ENCODE results near the gene CDR2. TPM values are rescaled to one million over a fixed set of nuclear protein-coding genes. Genes with fewer than 3 reads are reported as not detected.
A peak's percentile ranks its signal among the peaks of the same experiment; 100 is the strongest.

The CDR2 gene
- total and polyA plus RNA-seq, 2 of the 13 experiments (the other 11 are each of a cell fraction or from before 2014, with no cell fraction given): 59.0 to 78.9 TPM

- TF ChIP-seq NR3C1 (CRISPR knock-in tag; IDR thresholded peaks at IDR 0.05) (no peak), PLSCR1 (CRISPR knock-in tag; IDR thresholded peaks at IDR 0.05; ENCODE audit: borderline replicate concordance) (no peak), TARDBP (CRISPR knock-in tag; IDR thresholded peaks at IDR 0.05) (peak; percentile 16), PAWR (CRISPR knock-in tag; IDR thresholded peaks at IDR 0.05; ENCODE audit: borderline replicate concordance) (no peak), SAP130 (CRISPR knock-in tag; IDR thresholded peaks at IDR 0.05; ENCODE audit: low read depth) (0 out of 2 replicates have a peak, but pooled peaks have one; percentile 3), ZEB1 (IDR thresholded peaks at IDR 0.05; ENCODE audit: insufficient replicate concordance, low read depth) (no peak), BATF2 (CRISPR knock-in tag; IDR thresholded peaks at IDR 0.05) (no peak), FOXA3 (CRISPR knock-in tag; IDR thresholded peaks at IDR 0.05) (no peak), TMF1 (CRISPR knock-in tag; IDR thresholded peaks at IDR 0.05; ENCODE audit: low read depth) (no peak), ZNF18 (CRISPR knock-in tag; IDR thresholded peaks at IDR 0.05; ENCODE audit: insufficient replicate concordance) (peak; percentile 58), GATAD2A (CRISPR knock-in tag; IDR thresholded peaks at IDR 0.05) (no peak; the same call in 1 of the 2 replicates), DMAP1 (CRISPR knock-in tag; IDR thresholded peaks at IDR 0.05) (no peak), NR2F1 (CRISPR knock-in tag; IDR thresholded peaks at IDR 0.05) (no peak), STAT5B (CRISPR knock-in tag; IDR thresholded peaks at IDR 0.05) (no peak), RBFOX2 (IDR thresholded peaks at IDR 0.05; ENCODE audit: low read depth, low read length) (no peak), IKZF4 (CRISPR knock-in tag; IDR thresholded peaks at IDR 0.05; ENCODE audit: borderline replicate concordance, low read depth, not compliant biosample characterization) (no peak), TAF15 (IDR thresholded peaks at IDR 0.05; ENCODE audit: low read depth, low read length, poor library complexity, severe bottlenecking) (no peak), PAX8 (CRISPR knock-in tag; IDR thresholded peaks at IDR 0.05; ENCODE audit: borderline replicate concordance) (no peak), ATF6 (CRISPR knock-in tag; conservative IDR thresholded peaks at IDR 0.05) (0 out of 2 replicates have a peak, but pooled peaks have one; percentile 21), ZNF678 (CRISPR knock-in tag; IDR thresholded peaks at IDR 0.05) (no peak), CREBL2 (CRISPR knock-in tag; IDR thresholded peaks at IDR 0.05; ENCODE audit: borderline replicate concordance) (0 out of 2 replicates have a peak, but pooled peaks have one; percentile 15), NFKB2 (CRISPR knock-in tag; IDR thresholded peaks at IDR 0.05; ENCODE audit: borderline replicate concordance) (no peak), ZFX (CRISPR knock-in tag; IDR thresholded peaks at IDR 0.05; ENCODE audit: low read depth) (no peak), RXRB (CRISPR knock-in tag; IDR thresholded peaks at IDR 0.05; ENCODE audit: borderline replicate concordance) (no peak), ONECUT2 (CRISPR knock-in tag; IDR thresholded peaks at IDR 0.05) (0 out of 2 replicates have a peak, but pooled peaks have one; percentile 17), ZMAT3 (CRISPR knock-in tag; conservative IDR thresholded peaks at IDR 0.05) (no peak)
These were observed 1.3 kb downstream of the CDR2 start (continued) for GRCh38 chr16:22372882-22373661.

Data from HepG2 (cell line).